Spleen (tissue), 7 donors: Measurements from ENCODE around the gene PSAT1.

Experiments used
- POLR2A ChIP-seq, 3 donors: fragments of 450-650 bp; IDR thresholded peaks; one replicate each; pipeline ENCODE4 v1.5.1; 2017; ENCODE audit warnings: antibody characterized with exemption in 3 of 3, mild to moderate bottlenecking in 1 of 3
- TF ChIP-seq, protein P1 (sequence below), 11 experiments: fragments of 200-600 bp in 7 of 11; fragments of 450-650 bp in 4 of 11; sonication (generic) in 4 of 11; IDR thresholded peaks in 8 of 11; conservative IDR thresholded peaks in 3 of 11; 1 replicate in 7 of 11; 2 replicates in 4 of 11; pipeline versions ENCODE4 v1.4.0 to v1.8.0; 2016 to 2021; ENCODE audit warnings: antibody characterized with exemption in 11 of 11, inconsistent platforms in 4 of 11, mild to moderate bottlenecking in 1 of 11
- donor health status: DM: no; HTN: no; CAD: no; lungs with moderate emphysema.
- donor health status: DM: no; HTN: no; CAD: no.
- donor health status: DM: no; HTN: no; CAD: no.

DNA sequence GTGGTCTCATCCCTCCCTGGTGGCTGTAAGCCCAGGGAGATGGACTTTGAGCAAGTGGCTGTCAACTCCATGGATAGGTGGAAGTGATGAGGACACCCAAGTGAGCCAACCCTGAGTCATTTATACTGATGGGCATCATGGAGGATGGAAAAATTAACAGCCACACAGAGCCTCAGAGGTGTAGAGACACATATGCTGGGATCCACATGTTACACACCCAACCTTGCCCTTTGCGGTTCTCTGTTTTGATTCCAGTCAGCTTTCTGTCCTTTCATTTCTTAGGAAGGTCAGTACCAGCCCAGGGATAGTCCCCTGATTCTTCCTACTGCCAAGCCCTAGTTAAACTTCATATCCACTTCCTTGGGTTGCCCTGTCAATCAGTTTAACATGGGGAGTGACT, 51.9 kb downstream of the PSAT1 start:
- TF ChIP-seq, protein P1, sequence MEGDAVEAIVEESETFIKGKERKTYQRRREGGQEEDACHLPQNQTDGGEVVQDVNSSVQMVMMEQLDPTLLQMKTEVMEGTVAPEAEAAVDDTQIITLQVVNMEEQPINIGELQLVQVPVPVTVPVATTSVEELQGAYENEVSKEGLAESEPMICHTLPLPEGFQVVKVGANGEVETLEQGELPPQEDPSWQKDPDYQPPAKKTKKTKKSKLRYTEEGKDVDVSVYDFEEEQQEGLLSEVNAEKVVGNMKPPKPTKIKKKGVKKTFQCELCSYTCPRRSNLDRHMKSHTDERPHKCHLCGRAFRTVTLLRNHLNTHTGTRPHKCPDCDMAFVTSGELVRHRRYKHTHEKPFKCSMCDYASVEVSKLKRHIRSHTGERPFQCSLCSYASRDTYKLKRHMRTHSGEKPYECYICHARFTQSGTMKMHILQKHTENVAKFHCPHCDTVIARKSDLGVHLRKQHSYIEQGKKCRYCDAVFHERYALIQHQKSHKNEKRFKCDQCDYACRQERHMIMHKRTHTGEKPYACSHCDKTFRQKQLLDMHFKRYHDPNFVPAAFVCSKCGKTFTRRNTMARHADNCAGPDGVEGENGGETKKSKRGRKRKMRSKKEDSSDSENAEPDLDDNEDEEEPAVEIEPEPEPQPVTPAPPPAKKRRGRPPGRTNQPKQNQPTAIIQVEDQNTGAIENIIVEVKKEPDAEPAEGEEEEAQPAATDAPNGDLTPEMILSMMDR (IDR thresholded peaks at IDR 0.05 in 8 of 11, conservative IDR thresholded peaks at IDR 0.05 in 3 of 11): no peak
- no peak for TF ChIP-seq POLR2A (IDR thresholded peaks at IDR 0.05)
